Kidney capillary endothelial cell (primary cell): Measurements from ENCODE around the gene CNOT11.

Experiments used
- DNase-seq: peaks from one replicate; pipeline ENCODE4 v3.0.0-alpha.2; 2018; ENCODE audit warnings: low spot score

The CNOT11 gene

DNA sequence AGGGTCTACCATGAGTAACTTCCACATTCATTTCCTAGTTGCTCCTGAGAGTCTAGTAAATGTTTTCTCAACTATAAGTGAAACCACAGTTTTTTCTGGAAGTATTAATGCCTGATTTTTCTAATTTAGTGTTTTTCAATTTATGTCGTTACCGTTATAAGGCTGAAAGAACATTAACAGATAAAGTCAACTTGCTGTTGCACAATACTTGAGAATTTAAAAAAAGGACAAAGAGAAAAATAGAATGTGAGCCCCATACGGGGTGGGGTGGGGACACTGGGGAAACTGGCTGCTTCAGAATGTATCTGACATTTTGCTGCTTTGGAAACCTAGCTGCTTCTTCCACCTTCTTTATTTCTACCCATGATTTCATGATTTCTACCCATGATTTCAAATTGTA, 26.2 kb downstream of the CNOT11 start:
- no peak for DNase-seq

DNA sequence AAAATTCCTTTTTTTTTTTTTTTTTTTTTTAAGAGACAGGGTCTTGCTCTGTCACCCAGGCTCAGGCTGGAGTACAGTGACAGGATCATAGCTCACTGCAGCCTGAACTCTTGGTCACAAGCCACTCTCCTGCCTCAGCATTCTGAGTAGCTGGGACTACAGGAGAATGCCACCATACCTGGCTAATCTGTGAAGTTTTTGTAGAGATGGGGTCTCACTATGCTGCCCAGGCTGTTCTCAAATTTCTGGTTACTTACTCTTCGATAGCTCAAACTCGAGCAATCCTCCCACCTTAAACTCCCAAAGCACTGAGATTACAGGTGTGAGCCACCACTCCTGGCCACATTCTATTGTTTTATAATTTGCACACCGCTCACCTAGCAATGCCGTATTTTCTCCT, 28.8 kb downstream of the CNOT11 start:
- no peak for DNase-seq

DNA sequence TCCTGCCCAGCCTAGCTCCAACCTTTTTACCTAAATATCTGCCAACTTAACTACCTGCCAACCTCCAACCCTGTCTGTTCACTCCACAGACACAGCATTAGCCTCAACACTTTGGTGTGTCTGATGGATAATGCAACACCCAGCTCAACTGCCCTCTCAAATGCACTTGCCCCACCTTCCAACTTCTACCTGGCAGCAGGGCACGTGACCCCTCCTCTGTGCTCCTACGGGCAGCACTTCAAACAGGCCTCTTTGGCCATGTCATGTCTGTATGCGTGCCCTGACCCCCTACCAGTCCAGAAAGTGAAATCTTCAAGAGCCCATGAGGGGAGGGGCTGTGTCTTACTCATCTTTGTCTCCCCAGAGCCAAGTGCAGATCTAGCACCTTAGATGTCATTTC, 30.3 kb downstream of the CNOT11 start:
- DNase-seq: no peak

DNA sequence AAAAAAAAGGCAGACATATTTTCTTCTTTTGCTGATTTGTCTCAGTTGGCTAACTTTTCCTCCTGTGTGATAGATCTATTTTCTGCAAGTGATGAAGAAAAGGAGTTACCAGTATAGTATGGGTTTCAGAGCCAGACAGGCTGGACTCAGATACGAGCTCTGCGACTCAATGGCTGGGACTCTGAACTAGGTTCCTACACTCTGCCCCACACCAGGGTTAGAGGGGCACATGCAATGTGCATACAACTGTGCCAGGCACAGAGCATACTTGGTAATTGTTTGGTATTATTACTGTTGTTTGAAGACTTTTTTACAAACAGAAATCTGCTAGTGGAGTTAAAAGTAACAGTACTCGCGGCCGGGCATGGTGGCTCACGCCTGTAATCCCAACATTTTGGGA, 34.0 kb downstream of the CNOT11 start:
- no peak for DNase-seq

DNA sequence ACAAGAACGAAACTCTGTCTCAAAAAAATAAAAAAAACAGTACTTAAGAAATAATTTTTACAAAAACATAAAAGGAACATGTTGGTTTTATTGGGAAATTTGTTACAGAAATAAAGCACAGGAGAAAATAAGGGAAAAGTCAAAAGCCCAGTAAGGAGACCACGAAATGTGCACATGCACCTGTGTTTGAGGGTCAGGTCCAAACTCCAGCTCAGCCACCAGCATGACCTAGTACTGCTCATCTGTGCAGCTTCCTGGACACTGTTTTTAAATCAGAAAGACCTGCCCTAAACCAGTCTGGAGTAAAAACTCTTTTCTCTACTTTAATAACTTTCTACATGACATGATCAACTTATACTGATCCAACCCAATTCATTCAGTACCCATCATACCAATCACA, 34.6 kb downstream of the CNOT11 start:
- no peak for DNase-seq

DNA sequence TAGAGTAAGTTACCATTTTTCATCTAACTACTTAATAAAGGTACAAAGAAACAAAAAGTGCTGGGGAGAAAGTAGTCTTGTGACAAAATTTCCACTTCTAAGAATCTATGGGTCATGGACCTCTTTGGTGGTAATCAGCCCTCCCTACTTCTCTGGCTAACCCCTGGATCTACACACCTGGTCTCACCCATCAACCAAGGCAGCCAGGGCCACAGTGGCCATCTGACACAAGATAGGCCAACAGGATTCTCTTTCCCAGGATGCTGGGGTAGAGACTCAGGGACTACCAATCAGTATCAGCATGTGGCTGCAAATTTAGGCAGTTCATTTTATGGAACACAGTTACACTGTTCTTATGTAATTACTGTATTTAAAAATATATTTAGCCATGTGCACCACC, 38.0 kb downstream of the CNOT11 start:
- no peak for DNase-seq

DNA sequence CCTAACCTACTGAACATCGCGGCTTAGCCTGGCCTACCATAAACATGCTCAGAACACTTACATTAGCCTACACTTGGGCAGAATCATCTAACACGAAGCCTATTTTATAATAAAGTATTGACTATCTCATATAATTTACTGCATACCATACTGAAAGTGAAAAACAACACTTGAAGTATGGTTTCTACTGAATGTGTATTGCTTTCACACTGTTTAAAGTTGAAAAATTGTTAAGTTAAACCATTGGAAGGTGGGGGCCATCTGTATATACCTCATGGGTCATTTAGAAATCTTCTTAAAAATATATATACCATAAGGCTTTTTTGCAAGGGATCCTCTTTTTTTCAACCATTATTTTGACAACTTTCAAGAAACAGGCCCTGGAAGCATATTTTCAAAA, 39.3 kb downstream of the CNOT11 start:
- DNase-seq: no peak

DNA sequence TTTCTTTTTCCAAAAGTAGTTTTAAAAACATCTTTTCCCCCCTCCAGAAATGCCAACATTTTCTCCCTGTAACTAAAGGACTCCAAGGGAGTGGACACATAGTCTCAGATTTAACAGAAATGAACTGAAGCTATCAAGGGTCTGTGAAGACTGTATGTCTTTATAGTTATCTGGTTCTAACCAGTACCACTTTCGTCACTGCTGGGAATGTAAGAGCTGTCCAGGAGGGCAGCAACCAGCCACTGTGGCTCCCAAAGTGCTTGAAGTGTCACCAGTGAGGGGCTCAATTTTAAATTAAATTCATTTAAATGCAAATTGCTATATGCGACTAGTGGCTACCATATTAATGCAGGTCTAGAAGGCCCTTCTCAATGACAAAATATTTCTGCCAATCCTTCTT, 40.9 kb downstream of the CNOT11 start:
- DNase-seq: no peak

DNA sequence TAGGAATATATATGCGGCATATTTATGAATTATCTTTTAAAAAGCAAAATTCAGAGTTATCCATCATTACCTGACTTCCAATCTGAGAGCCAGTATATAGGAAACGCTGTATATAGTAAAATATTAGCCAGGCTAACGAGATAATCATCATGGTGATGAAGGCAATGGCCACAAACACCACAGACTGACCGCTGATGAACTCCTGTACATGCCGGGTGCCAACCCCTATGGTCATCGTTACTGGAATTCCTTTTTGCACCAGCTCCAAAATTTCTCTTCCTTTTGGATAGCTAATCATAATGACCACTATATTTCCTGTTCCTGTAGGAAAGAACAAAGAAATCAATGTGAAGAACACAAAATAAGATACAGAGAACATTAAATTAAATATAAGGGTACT, 42.2 kb downstream of the CNOT11 start:
- no peak for DNase-seq

DNA sequence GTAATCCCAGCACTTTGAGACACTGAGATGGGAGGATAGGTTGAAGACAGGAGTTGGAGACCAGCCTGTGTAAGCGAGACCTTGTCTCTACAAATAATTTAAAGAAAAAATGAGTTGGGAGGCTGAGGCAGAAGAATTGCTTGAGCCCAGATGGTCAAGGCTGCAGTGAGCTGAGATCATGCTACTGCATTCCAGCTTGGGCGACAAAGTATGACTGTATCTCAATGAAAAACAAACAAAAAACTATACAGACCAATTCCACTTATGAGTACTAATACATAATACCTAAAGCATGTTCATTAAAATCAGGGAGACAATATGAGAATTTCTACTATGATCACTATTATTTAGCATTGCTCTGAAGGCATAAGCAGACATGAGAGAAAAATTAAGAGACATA, 43.2 kb downstream of the CNOT11 start:
- DNase-seq: no peak

DNA sequence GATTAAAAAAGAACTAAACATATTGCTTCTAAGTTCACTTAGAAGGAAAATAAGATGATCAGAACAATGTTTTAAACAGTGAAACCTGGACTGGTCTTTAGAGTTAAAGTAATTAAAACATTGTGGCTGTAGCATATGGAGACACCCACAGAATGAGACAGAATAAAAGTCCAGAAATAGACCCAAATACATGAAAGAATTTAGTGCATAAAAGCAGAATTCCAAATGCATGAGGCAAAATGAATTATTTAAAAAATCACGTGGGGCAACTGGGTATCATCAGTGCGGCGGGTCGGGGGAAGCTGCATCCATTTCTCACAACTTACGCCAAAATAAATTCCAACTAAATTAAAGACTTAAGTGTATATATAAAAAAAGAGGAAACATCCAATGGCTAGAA, 43.7 kb downstream of the CNOT11 start:
- no peak for DNase-seq

DNA sequence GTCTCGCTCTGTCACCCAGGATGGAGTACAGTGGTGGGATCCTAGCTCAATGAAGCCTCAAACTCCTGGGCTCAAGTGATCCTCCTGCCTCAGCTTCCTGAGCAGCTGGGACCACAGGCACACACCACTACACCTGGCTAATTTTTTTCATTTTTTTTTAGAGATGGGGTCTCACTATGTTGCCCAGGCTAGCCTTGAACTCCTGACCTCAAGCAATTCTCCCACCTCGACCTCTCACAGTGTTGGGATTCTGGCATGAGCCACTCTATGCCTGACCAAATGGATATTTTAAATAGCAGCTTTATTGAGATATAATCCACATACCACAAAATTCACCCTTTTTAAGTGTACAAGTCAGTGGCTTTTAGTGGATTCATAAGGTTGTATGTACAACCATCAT, 44.7 kb downstream of the CNOT11 start:
- no peak for DNase-seq

DNA sequence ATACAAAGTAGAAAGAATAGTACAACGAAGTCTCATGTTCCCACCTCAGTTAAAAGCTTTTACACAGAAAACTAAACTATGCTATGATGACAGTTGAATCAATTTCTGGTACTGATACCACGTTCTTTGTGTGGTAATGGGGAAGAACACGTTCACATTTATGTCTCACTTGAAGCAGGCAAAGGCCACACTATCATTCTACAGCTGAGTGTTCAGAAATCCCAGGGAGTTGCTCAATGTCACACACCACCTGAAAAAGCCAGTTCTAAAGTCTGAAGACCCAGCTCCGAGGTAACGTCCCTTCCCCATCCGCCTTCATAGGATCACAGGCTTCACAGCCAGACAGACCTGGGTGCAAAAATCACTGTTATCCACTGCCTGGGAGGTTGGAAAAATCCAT, 46.9 kb downstream of the CNOT11 start:
- no peak for DNase-seq

DNA sequence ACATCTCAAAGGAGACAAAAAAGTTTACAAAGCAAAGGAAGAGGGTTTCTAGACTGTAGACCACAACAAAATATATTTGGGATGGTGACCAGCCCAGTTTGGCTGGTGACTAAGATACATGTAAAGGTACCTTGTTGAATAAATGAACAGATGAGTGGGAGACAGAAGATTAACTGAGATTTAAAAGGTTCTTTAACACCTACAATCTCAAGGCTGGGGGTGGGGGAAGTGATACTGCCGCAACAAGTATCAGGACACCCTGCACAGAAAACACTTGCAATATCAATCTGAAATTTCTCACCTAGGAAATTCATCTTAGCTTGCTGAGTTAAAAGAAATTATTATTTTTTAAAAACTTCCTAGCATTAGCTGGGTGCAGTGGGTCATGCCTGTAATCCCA, 47.5 kb downstream of the CNOT11 start:
- DNase-seq: no peak

DNA sequence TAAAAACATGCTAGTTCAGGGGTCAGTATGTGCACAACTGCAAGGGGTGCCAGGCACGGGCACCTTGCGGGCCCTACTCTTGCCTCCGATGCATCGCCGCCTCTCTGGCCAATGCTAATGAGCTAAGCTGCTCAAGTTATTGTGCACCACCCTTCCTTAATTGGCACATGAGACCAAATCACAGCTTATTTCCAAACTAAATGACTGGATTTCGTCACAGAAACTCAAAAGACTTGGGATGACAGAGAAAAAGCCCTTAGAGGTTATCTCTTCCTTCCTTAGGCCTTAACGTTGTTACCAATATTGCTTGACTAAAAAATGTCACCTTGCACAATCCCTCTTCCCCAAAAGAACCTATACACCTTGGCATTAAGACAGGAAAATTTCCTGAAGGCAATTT, 48.1 kb downstream of the CNOT11 start:
- DNase-seq: no peak

DNA sequence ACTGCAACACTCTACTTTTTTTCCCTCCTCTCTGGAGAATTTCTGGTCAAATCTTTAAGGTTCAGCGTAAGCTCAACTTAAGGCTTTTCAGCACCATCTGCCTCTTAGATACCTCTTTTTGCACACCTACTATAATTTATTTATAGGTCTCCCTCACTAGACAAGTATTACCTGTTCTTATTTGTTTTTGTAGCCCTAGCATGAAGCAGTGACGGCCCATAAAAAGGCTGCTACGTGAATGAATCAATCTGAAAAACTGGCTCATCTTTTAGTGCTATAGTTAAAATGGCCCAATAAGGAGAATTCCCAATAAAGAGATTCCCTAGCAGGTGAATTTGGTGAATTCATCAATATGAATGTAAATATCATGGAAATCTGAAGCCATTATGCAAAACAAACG, 49.3 kb downstream of the CNOT11 start:
- DNase-seq: no peak

DNA sequence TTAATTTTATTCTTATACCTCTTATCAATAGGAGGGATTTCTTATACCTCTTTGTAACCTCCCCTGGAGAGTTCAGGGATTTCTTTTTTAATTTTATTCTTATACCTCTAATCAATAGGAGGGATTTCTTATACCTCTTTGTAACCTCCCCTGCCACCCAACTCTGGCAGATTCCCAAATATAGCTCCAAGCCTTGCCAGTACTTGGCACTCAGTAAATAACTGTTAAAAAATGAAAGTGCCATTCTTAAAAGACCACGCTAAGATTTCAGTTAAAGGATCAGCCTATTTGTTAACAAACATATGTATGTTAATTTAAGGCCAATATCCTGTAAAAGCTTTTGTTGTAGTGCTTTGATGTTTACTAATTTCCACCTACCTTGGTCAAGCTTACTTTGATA, 51.0 kb downstream of the CNOT11 start:
- DNase-seq: no peak

DNA sequence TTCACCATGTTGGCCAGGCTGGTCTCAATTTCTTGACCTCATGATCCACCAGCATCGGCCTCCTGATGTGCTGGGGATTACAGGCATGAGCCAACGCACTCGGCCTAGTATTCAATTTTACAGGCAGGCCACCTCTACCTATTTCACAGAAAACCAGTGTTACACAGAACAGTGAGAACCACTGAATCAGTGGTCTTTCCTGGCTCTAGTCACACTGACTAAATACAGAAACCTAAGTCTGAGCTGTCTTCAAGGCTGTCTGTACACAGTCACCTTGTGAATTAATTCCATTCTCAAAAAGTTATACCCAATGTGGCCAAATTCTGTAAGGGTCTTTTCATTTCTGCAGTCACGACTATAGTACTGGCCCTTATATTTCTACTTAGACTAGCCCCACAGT, 52.3 kb downstream of the CNOT11 start:
- no peak for DNase-seq

DNA sequence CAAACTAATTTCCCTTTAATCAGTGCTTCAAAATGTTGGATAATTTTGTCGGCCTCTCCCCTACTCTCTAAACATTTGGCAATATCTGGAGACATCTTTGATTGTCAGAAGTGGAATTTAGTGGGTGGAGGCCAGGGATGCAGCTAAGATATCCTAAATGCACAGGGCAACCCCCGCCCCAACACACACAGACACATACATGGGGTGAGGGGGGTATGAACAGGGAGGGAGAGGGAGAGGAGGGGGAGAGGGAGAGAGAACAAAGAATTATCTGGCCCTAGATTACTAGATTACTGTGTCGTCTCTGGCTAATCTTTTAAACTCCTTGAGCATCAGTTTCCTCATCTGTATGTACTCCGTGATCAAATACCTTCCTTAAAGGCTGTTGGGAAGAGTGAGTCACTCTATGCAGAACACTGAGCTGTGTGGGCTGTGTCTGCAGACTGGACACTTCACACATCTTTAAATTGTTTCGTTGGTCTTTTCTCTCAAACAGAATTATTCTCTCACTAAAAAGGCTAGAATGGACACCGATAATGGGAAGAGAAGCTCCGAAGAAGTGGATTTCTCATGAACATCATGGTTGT, 52.9 kb downstream of the CNOT11 start:
- DNase-seq: no peak

DNA sequence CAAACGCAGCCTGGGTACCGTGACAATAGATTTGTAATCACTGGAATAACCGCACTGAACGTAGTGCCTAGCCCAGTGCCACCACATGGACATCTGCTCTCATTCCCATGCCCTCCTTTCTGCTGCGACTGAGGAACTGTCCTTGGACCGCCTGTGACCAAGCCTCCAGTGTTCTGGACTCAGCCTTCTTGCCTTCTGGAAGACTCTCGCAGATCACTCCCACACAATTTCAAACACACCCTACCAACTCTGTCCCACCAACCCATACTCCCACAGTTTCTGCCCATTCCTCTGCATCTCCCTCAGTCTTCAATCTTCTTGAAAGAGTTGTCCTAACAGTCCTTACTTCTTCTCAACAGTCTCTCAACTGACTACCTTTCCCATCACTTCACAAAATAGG, 53.7 kb downstream of the CNOT11 start:
- DNase-seq: no peak

DNA sequence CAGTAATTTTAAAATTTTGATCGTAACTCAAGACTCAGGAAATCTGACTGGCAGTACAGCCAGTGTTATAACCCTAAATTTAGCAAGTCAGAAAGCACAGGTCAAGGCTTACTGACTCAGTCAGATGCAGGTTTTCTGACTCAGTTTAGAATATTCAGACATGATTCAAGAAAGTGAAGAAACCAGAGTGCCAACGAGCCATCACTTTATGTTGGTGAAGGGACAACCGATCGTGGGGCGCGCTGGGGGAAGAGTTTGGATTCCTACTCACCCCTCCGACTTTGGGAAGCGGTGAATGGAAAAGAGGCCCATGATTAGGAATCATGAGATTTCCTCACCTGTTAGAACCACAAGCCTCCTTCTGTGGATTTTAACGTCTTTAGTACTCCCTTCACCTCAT, 54.8 kb downstream of the CNOT11 start:
- no peak for DNase-seq

DNA sequence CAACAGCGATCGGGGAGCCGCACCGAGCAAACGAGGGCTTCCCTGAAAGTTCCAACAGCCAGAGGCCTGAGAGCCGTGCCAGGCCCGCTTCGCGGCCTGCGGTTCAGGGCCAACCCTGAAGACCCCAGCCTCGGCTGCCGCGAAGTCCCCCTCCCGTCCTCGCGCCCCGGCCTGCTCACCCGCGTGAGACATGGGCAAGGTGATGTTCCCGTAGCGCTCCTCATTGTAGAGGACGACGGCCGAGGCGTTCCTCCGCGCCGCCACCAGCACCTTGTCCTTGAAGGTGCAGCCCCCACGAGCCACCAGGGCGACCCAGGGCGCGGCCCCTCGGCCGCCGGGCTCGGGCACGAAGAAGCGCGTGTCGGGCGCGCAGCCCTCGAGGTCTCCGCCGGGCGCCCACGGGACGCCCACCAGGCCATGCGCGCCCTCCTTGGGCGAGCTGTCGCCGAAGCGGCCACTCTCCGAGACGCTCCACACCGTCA, 55.3 kb downstream of the CNOT11 start:
- DNase-seq: no peak

DNA sequence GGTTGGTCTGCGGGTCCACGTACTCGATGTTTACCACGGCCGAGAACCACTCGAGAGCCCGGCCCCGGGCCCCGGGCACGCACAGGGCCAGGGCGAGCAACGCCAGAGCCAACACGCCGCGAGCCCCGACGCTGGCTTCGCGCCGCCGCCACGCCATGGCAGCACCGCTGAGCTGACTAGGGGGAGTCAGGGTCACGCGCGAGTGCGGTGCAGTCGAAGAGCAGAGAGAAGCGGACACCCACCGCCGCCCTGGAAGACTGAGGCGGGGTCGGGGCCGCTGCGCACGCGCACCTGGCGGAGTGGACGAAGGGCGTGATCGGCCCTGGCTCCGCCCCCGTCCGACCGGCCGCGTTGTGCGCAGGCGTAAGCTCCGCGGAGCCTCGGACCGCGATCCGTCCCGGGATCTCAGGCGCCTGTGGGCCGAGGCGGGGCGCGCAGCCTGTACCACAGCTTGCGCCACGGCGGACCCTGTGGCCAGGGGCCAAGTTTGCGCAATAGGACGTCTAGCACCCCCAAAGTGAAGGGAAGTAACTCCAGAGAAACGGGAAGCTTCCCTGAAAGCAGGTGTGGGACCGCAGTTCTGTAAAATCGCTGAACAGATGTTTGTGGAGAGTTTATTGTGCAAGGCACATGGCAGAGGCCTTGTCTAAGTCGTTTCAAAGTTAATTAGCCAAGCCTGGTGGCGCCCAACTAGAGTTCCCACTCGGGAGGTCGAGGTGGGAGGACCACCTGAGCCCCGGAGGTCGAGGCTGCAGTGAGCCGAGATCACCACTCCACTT, 55.9 kb downstream of the CNOT11 start, which contains the start of gene RNF149:
TSS of gene RNF149 (minus strand) at position 270 of the 779 bp plus-strand sequence. CDS start at position 157, 113 bp downstream.
- peak; percentile 89 for DNase-seq
